ENCODE measurements around the gene GM2A.
"Not testable (repeated sequence)": the region's sequence is repeated elsewhere in the genome, so short reads cannot be mapped to it uniquely, and the experiment has no call there.

GRCh38 chr5:151254990-151255389, 2.0 kb downstream of the GM2A start:
- not testable (repeated sequence) for TF ChIP-seq SIN3A (conservative IDR thresholded peaks at IDR 0.05 in 1 of 2, IDR thresholded peaks at IDR 0.05 in 1 of 2; ENCODE audit: low read depth in 1 of 2, low read length in 2 of 2); ATF2 (IDR thresholded peaks at IDR 0.05; ENCODE audit: low read length); CTCF (IDR thresholded peaks at IDR 0.05; ENCODE audit: control extremely low read depth in 1 of 3, insufficient read depth in 1 of 3, low read depth in 1 of 3, low read length in 3 of 3); SAP30 (IDR thresholded peaks at IDR 0.05; ENCODE audit: insufficient read depth, insufficient replicate concordance, low read length); POLR2AphosphoS5 (IDR thresholded peaks at IDR 0.05; ENCODE audit: low read depth, low read length); RFX5 (IDR thresholded peaks at IDR 0.05; ENCODE audit: borderline replicate concordance, low read depth, low read length); POU5F1 (IDR thresholded peaks at IDR 0.05; ENCODE audit: low read depth, low read length); EP300 (IDR thresholded peaks at IDR 0.05; ENCODE audit: borderline replicate concordance in 1 of 2, low read depth in 2 of 2, low read length in 2 of 2); ZNF274 (IDR thresholded peaks at IDR 0.05; ENCODE audit: borderline replicate concordance, extremely low read depth, low read length); USF2 (IDR thresholded peaks at IDR 0.05; ENCODE audit: low read length)
